Measurements from ENCODE around the gene SYNE3.
A peak's percentile ranks its signal among the peaks of the same experiment; 100 is the strongest.

The SYNE3 gene

GRCh38 chr14:95516554-95517181, at the start of gene SYNE3:
Gene SYNE3 (minus strand): TSS chr14:95516650. CDS start chr14:95475821, 40,829 bp downstream.
- DNase-seq (ENCODE audit: low spot score), result peak; percentile 54

- DNase-seq (ENCODE audit: low spot score), result no peak
Measured at GRCh38 chr14:95564060-95564459, 47.6 kb upstream of the SYNE3 start.

- no peak for DNase-seq (ENCODE audit: low spot score)
Measured at GRCh38 chr14:95562892-95563685, 46.6 kb upstream of the SYNE3 start.

GRCh38 chr14:95561001-95561412, 44.6 kb upstream of the SYNE3 start:
- peak; percentile 82 for DNase-seq (ENCODE audit: low spot score)

GRCh38 chr14:95559203-95559602, 42.8 kb upstream of the SYNE3 start:
- DNase-seq (ENCODE audit: low spot score), result no peak

GRCh38 chr14:95557832-95558231, 41.4 kb upstream of the SYNE3 start:
- DNase-seq (ENCODE audit: low spot score), result no peak

- no peak for DNase-seq (ENCODE audit: low spot score)
Measured at GRCh38 chr14:95557291-95557690, 40.8 kb upstream of the SYNE3 start.

GRCh38 chr14:95555053-95555452, 38.6 kb upstream of the SYNE3 start:
- DNase-seq (ENCODE audit: low spot score), result no peak

GRCh38 chr14:95553141-95553540, 36.7 kb upstream of the SYNE3 start:
- no peak for DNase-seq (ENCODE audit: low spot score)

- no peak for DNase-seq (ENCODE audit: low spot score)
Measured at GRCh38 chr14:95551435-95551834, 35.0 kb upstream of the SYNE3 start.

- DNase-seq (ENCODE audit: low spot score), result no peak
Measured at GRCh38 chr14:95549656-95550585, 33.5 kb upstream of the SYNE3 start.

- DNase-seq (ENCODE audit: low spot score), result no peak
Measured at GRCh38 chr14:95548328-95548929, 32.0 kb upstream of the SYNE3 start.

GRCh38 chr14:95547626-95548327, 31.3 kb upstream of the SYNE3 start:
- no peak for DNase-seq (ENCODE audit: low spot score)

GRCh38 chr14:95547272-95547625, 30.8 kb upstream of the SYNE3 start:
- DNase-seq (ENCODE audit: low spot score), result no peak

GRCh38 chr14:95545515-95546168, 29.2 kb upstream of the SYNE3 start:
- DNase-seq (ENCODE audit: low spot score), result no peak

- no peak for DNase-seq (ENCODE audit: low spot score)
Measured at GRCh38 chr14:95544588-95544987, 28.1 kb upstream of the SYNE3 start.

GRCh38 chr14:95543021-95543420, 26.6 kb upstream of the SYNE3 start:
- no peak for DNase-seq (ENCODE audit: low spot score)

- DNase-seq (ENCODE audit: low spot score), result no peak
Measured at GRCh38 chr14:95541932-95542930, 25.8 kb upstream of the SYNE3 start.

- no peak for DNase-seq (ENCODE audit: low spot score)
Measured at GRCh38 chr14:95541346-95541745, 24.9 kb upstream of the SYNE3 start.

Data from CD4-positive, alpha-beta T cell treated with Interleukin-6 at 100 ng/mL for 8 hours (primary cell).